H9 (cell line): Measurements from ENCODE around the gene ZNF467. TPM values are rescaled to one million over a fixed set of nuclear protein-coding genes. Genes with fewer than 3 reads are reported as not detected.

Experiments
- DNase-seq: peaks from one replicate; pipeline ENCODE4 v3.0.0-alpha.2; 2017
- H2AFZ ChIP-seq: one replicate; pipeline ENCODE4 v1.6.1; 2013; ENCODE audit warnings: mild to moderate bottlenecking, low read length, control low read depth, moderate library complexity
- H2AK5ac ChIP-seq: 2 replicates; pipeline ENCODE4 v1.6.1; 2013; ENCODE audit warnings: low read length, control low read depth, mixed read lengths; ENCODE audit not compliant: insufficient read length
- H2BK120ac ChIP-seq: one replicate; pipeline ENCODE4 v1.6.1; 2013; ENCODE audit warnings: low read depth, mild to moderate bottlenecking, low read length, control low read depth, inconsistent platforms; ENCODE audit not compliant: poor library complexity, severe bottlenecking
- H2BK12ac ChIP-seq: 2 replicates; pipeline ENCODE4 v1.6.1; 2013; ENCODE audit warnings: low read length, control low read depth, mixed read lengths, low read depth; ENCODE audit not compliant: insufficient read length
- H2BK15ac ChIP-seq: 2 replicates; pipeline ENCODE4 v1.6.1; 2013; ENCODE audit warnings: low read depth, low read length, control low read depth
- H2BK20ac ChIP-seq: one replicate; pipeline ENCODE4 v1.6.1; 2013; ENCODE audit warnings: low read depth, mild to moderate bottlenecking, low read length, control low read depth, inconsistent platforms; ENCODE audit not compliant: poor library complexity, severe bottlenecking
- H2BK5ac ChIP-seq: 2 replicates; pipeline ENCODE4 v1.6.1; 2013; ENCODE audit warnings: low read length, control low read depth, mixed read lengths; ENCODE audit not compliant: insufficient read length
- H3K14ac ChIP-seq: 2 replicates; pipeline ENCODE4 v1.6.1; 2013; ENCODE audit warnings: low read length, control low read depth; ENCODE audit not compliant: insufficient read depth
- H3K18ac ChIP-seq: 2 replicates; pipeline ENCODE4 v1.6.1; 2013; ENCODE audit warnings: low read depth, mild to moderate bottlenecking, mixed read lengths, low read length, control low read depth; ENCODE audit not compliant: insufficient read length
- H3K23ac ChIP-seq: 2 replicates; pipeline ENCODE4 v1.6.1; 2013; ENCODE audit warnings: low read length, control low read depth, mixed read lengths, low read depth; ENCODE audit not compliant: insufficient read length
- H3K23me2 ChIP-seq: 2 replicates; pipeline ENCODE4 v1.6.1; 2013; ENCODE audit warnings: low read depth, mild to moderate bottlenecking, mixed read lengths, low read length, control low read depth; ENCODE audit not compliant: insufficient read length, poor library complexity, severe bottlenecking
- H3K27ac ChIP-seq: 2 replicates; pipeline ENCODE4 v1.5.1; 2013; ENCODE audit warnings: low read length, control low read depth, mixed read lengths, low read depth; ENCODE audit not compliant: insufficient read length
- H3K27me3 ChIP-seq: 2 replicates; pipeline ENCODE4 v1.6.1; 2013; ENCODE audit warnings: low read length, control low read depth, inconsistent platforms; ENCODE audit not compliant: insufficient read depth
- H3K4ac ChIP-seq: 2 replicates; pipeline ENCODE4 v1.6.1; 2013; ENCODE audit warnings: low read depth, mild to moderate bottlenecking, control low read depth, inconsistent platforms, low read length, moderate library complexity
- H3K4me1 ChIP-seq: 2 replicates; pipeline ENCODE4 v1.6.1; 2013; ENCODE audit warnings: low read length, control low read depth, inconsistent platforms; ENCODE audit not compliant: insufficient read depth
- H3K4me2 ChIP-seq: 2 replicates; pipeline ENCODE4 v1.6.1; 2013; ENCODE audit warnings: low read length, control low read depth, mixed read lengths; ENCODE audit not compliant: insufficient read length, insufficient read depth
- H3K56ac ChIP-seq: 2 replicates; pipeline ENCODE4 v1.6.1; 2013; ENCODE audit warnings: low read depth, mild to moderate bottlenecking, mixed read lengths, low read length, control low read depth; ENCODE audit not compliant: insufficient read length
- H3K79me1 ChIP-seq: 2 replicates; pipeline ENCODE4 v1.6.1; 2013; ENCODE audit warnings: low read depth, mild to moderate bottlenecking, moderate library complexity, low read length, control low read depth, inconsistent platforms; ENCODE audit not compliant: insufficient read depth, poor library complexity, severe bottlenecking
- H3K79me2 ChIP-seq: 2 replicates; pipeline ENCODE4 v1.6.1; 2013; ENCODE audit warnings: low read length, control low read depth, inconsistent platforms; ENCODE audit not compliant: insufficient read depth
- H3K9ac ChIP-seq: 2 replicates; pipeline ENCODE4 v1.6.1; 2013; ENCODE audit warnings: low read length, control low read depth, mixed read lengths; ENCODE audit not compliant: insufficient read length; ENCODE audit errors: extremely low read depth
- H3K9me3 ChIP-seq: one replicate; pipeline ENCODE4 v1.6.1; 2013; ENCODE audit warnings: low read depth, low read length, inconsistent platforms; ENCODE audit not compliant: control insufficient read depth
- H3T11ph ChIP-seq: one replicate; pipeline ENCODE4 v1.6.1; 2013; ENCODE audit warnings: mild to moderate bottlenecking, low read length, control low read depth, inconsistent platforms
- H4K20me1 ChIP-seq: one replicate; pipeline ENCODE4 v1.6.1; 2013; ENCODE audit not compliant: control insufficient read depth, insufficient read length, insufficient read depth
- H4K5ac ChIP-seq: 2 replicates; pipeline ENCODE4 v1.6.1; 2013; ENCODE audit warnings: low read depth, mild to moderate bottlenecking, mixed read lengths, low read length, control low read depth; ENCODE audit not compliant: insufficient read length
- H4K8ac ChIP-seq: replicated peaks from 2 replicates; pipeline ENCODE4 v1.6.1; 2013; ENCODE audit warnings: low read length, control low read depth, mixed read lengths, low read depth; ENCODE audit not compliant: insufficient read length
- H4K91ac ChIP-seq: 2 replicates; pipeline ENCODE4 v1.6.1; 2013; ENCODE audit warnings: low read depth, mild to moderate bottlenecking, moderate library complexity, mixed read lengths, low read length, control low read depth; ENCODE audit not compliant: insufficient read length
- H3K27ac Mint-ChIP-seq, 3 experiments: 2 replicates in 2 of 3; 3 replicates in 1 of 3; pipeline ENCODE4 v1.8.0; 2020 to 2021; ENCODE audit warnings: mixed read lengths in 3 of 3, mild to moderate bottlenecking in 1 of 3, moderate library complexity in 1 of 3
- H3K27me3 Mint-ChIP-seq: 2 replicates; pipeline ENCODE4 v1.8.0; 2021; ENCODE audit warnings: low read depth, mild to moderate bottlenecking, moderate library complexity, mixed read lengths
- H3K36me3 Mint-ChIP-seq, 3 experiments: 2 replicates in 2 of 3; 3 replicates in 1 of 3; pipeline ENCODE4 v1.8.0; 2020 to 2021; ENCODE audit warnings: low read depth in 3 of 3, mixed read lengths in 3 of 3; ENCODE audit not compliant: insufficient read depth in 1 of 3
- H3K4me1 Mint-ChIP-seq, 2 experiments: 2 replicates each; pipeline ENCODE4 v1.8.0; 2020; ENCODE audit warnings: mixed read lengths in 2 of 2
- H3K4me3 Mint-ChIP-seq, 2 experiments: 2 replicates in 1 of 2; 3 replicates in 1 of 2; pipeline ENCODE4 v1.8.0; 2020 to 2021; ENCODE audit warnings: mild to moderate bottlenecking in 2 of 2, mixed read lengths in 2 of 2, moderate library complexity in 1 of 2
- H3K9me3 Mint-ChIP-seq, 2 experiments: 2 replicates in 1 of 2; 3 replicates in 1 of 2; pipeline ENCODE4 v1.8.0; 2020; ENCODE audit warnings: mild to moderate bottlenecking in 2 of 2, mixed read lengths in 2 of 2, moderate library complexity in 1 of 2
- CTCF ChIP-seq: fragments of 200-600 bp; sonication (generic); conservative IDR thresholded peaks from 3 replicates; pipeline ENCODE4 v1.8.0; 2021; ENCODE audit warnings: antibody characterized with exemption, mild to moderate bottlenecking
- WGBS: extraction: QIAGEN DNeasy Blood & Tissue Kit; methylation state at CpG from one replicate; pipeline ENCODE4 v1.1.7; 2013; ENCODE audit warnings: missing lambda C conversion rate, low lambda C conversion rate, mixed read lengths; ENCODE audit not compliant: insufficient read length; ENCODE audit errors: extremely low coverage; 5-methylcytosine and 5-hydroxymethylcytosine counted together
- total RNA-seq: library from RNA; stranded (reverse); gene quantifications from 2 replicates; pipeline ENCODE4 v1.2.1, GENCODE V29; 2021

Gene ZNF467
- total RNA-seq, 1 experiment from 2014 or later, result 0.31 TPM

- peaks cover 2 to 18% (median 10%) of the 10 kb centered on the region in 3 experiments; a peak in 6 of 7 replicates for H3K36me3 Mint-ChIP-seq
- Histone ChIP-seq H2BK5ac (no peak overlapping the region), H3K18ac (no peak overlapping the region), H3T11ph (no peak overlapping the region), H3K23me2 (no peaks in the 10 kb centered on the region), H4K91ac (no peak overlapping the region), H2BK20ac (no peak overlapping the region), H3K9me3 (no peaks in the 10 kb centered on the region), H2BK12ac (no peak overlapping the region), H4K8ac (no peak overlapping the region), H3K23ac (no peak overlapping the region), H3K27ac (no peak overlapping the region), H3K27me3 (no peaks in the 10 kb centered on the region), H3K9ac (no peak overlapping the region), H3K56ac (no peak overlapping the region), H2AK5ac (no peak overlapping the region), H3K14ac (no peak overlapping the region; the same call in 1 of the 2 replicates), H3K4me2 (no peak overlapping the region), H4K20me1 (no peaks in the 10 kb centered on the region), H3K79me1 (no peaks in the 10 kb centered on the region), H4K5ac (no peak overlapping the region), H2BK15ac (no peak overlapping the region), H3K4me1 (no peaks in the 10 kb centered on the region), H3K4ac (no peak overlapping the region), H2BK120ac (no peak overlapping the region), H3K79me2 (no peaks in the 10 kb centered on the region), H2AFZ (no peak overlapping the region)
- no peak for TF ChIP-seq CTCF
- peak; percentile 20 for DNase-seq
- peak overlapping the region in 1 of 3 experiments; percentile 65; a peak in 1 of 7 replicates for H3K27ac Mint-ChIP-seq
- H3K9me3 Mint-ChIP-seq, result no peaks in the 10 kb centered on the region
- peaks cover 18% of the 10 kb centered on the region for H3K27me3 Mint-ChIP-seq
- peaks cover 0 to 3% of the 10 kb centered on the region in 2 experiments; a peak in 2 of 4 replicates for H3K4me1 Mint-ChIP-seq
- no peak overlapping the region for H3K4me3 Mint-ChIP-seq
- WGBS, result no CpG with 5 or more reads among the region's 20 CpGs
Observed at GRCh38 chr7:149733924-149734790, 39.2 kb downstream of the ZNF467 start.
